GM10266 (cell line): ENCODE measurements around the gene PAPSS2.

Experiments
- DNase-seq: peaks from one replicate; pipeline ENCODE4 v3.0.0; 2012; ENCODE audit errors: extremely low spot score
- CTCF ChIP-seq: IDR thresholded peaks from 2 replicates; pipeline ENCODE4 v1.5.1; 2012; ENCODE audit warnings: mild to moderate bottlenecking, low read depth; ENCODE audit not compliant: control insufficient read depth, insufficient read depth; ENCODE audit errors: missing control alignments

The PAPSS2 gene

GRCh38 chr10:87695074-87695473 is 35.4 kb downstream of the PAPSS2 start:
- no peak for DNase-seq
- TF ChIP-seq CTCF, result no peak

GRCh38 chr10:87696922-87697745 is 37.5 kb downstream of the PAPSS2 start:
- TF ChIP-seq CTCF, result no peak
- no peak for DNase-seq

- DNase-seq, result no peak
- no peak for TF ChIP-seq CTCF
These were observed 40.5 kb downstream of the PAPSS2 start for GRCh38 chr10:87700031-87700796.

GRCh38 chr10:87702260-87702972 is 42.7 kb downstream of the PAPSS2 start:
- TF ChIP-seq CTCF, result no peak
- no peak for DNase-seq

GRCh38 chr10:87702973-87703294 is 43.3 kb downstream of the PAPSS2 start:
- no peak for TF ChIP-seq CTCF

GRCh38 chr10:87703771-87704170 is 44.1 kb downstream of the PAPSS2 start:
- TF ChIP-seq CTCF, result no peak
- DNase-seq, result no peak

More at GRCh38 chr10:87702973-87703294, 43.3 kb downstream of the PAPSS2 start:
- no peak for DNase-seq
